ENCODE measurements around the gene ZNF598.

Gene ZNF598

GRCh38 chr16:1998360-1998835 is 11.2 kb downstream of the ZNF598 start:
- Histone ChIP-seq H3K4me3 (ENCODE audit: insufficient read depth, low read depth, low read length) (no peak overlapping the region), H3K27me3 (ENCODE audit: control insufficient read depth, insufficient read depth, low read length, poor library complexity, severe bottlenecking) (no peaks in the 10 kb centered on the region), H3K36me3 (ENCODE audit: control insufficient read depth, insufficient read depth, low read length) (peaks cover 39% of the 10 kb centered on the region), H3K27ac (ENCODE audit: insufficient read depth, low read depth, low read length, poor library complexity, severe bottlenecking) (no peak overlapping the region), H3K9me3 (ENCODE audit: control insufficient read depth, low read length) (no peaks in the 10 kb centered on the region), H3K4me1 (ENCODE audit: control insufficient read depth, insufficient read depth, low read length) (no peaks in the 10 kb centered on the region)
- WGBS, 2 experiments, result 95 to 96% methylated on average over 27 of the region's 27 CpGs

GRCh38 chr16:1997494-1998359 is 11.9 kb downstream of the ZNF598 start:
- no peaks in the 10 kb centered on the region for H3K9me3 ChIP-seq (ENCODE audit: control insufficient read depth, low read length)
- H3K27ac ChIP-seq (ENCODE audit: insufficient read depth, low read depth, low read length, poor library complexity, severe bottlenecking), result no peak overlapping the region
- H3K27me3 ChIP-seq (ENCODE audit: control insufficient read depth, insufficient read depth, low read length, poor library complexity, severe bottlenecking), result peaks cover 5% of the 10 kb centered on the region
- WGBS, 2 experiments, result 94 to 96% methylated on average over 26 of the region's 26 CpGs
- no peaks in the 10 kb centered on the region for H3K4me1 ChIP-seq (ENCODE audit: control insufficient read depth, insufficient read depth, low read length)
- no peak overlapping the region for H3K4me3 ChIP-seq (ENCODE audit: insufficient read depth, low read depth, low read length)
- peaks cover 38% of the 10 kb centered on the region for H3K36me3 ChIP-seq (ENCODE audit: control insufficient read depth, insufficient read depth, low read length)

GRCh38 chr16:1993731-1994131 is 15.9 kb downstream of the ZNF598 start:
- Histone ChIP-seq H3K4me3 (ENCODE audit: insufficient read depth, low read depth, low read length) (no peak overlapping the region), H3K27me3 (ENCODE audit: control insufficient read depth, insufficient read depth, low read length, poor library complexity, severe bottlenecking) (peaks cover 43% of the 10 kb centered on the region), H3K4me1 (ENCODE audit: control insufficient read depth, insufficient read depth, low read length) (peaks cover 15% of the 10 kb centered on the region), H3K27ac (ENCODE audit: insufficient read depth, low read depth, low read length, poor library complexity, severe bottlenecking) (no peak overlapping the region), H3K36me3 (ENCODE audit: control insufficient read depth, insufficient read depth, low read length) (peaks cover 2% of the 10 kb centered on the region), H3K9me3 (ENCODE audit: control insufficient read depth, low read length) (no peaks in the 10 kb centered on the region)
- 76 to 78% methylated on average over 2 of the region's 2 CpGs for WGBS, 2 experiments

- peaks cover 15% of the 10 kb centered on the region for H3K4me1 ChIP-seq (ENCODE audit: control insufficient read depth, insufficient read depth, low read length)
- 84 to 86% methylated on average over 50 of the region's 50 CpGs for WGBS, 2 experiments
- H3K4me3 ChIP-seq (ENCODE audit: insufficient read depth, low read depth, low read length), result no peak overlapping the region
- H3K9me3 ChIP-seq (ENCODE audit: control insufficient read depth, low read length), result no peaks in the 10 kb centered on the region
- no peak overlapping the region for H3K27ac ChIP-seq (ENCODE audit: insufficient read depth, low read depth, low read length, poor library complexity, severe bottlenecking)
- H3K27me3 ChIP-seq (ENCODE audit: control insufficient read depth, insufficient read depth, low read length, poor library complexity, severe bottlenecking), result peaks cover 49% of the 10 kb centered on the region
- no peaks in the 10 kb centered on the region for H3K36me3 ChIP-seq (ENCODE audit: control insufficient read depth, insufficient read depth, low read length)
These were observed 16.8 kb downstream of the ZNF598 start for GRCh38 chr16:1992704-1993317.

- no peak overlapping the region for H3K27ac ChIP-seq (ENCODE audit: insufficient read depth, low read depth, low read length, poor library complexity, severe bottlenecking)
- peaks cover 49% of the 10 kb centered on the region for H3K27me3 ChIP-seq (ENCODE audit: control insufficient read depth, insufficient read depth, low read length, poor library complexity, severe bottlenecking)
These were observed 17.5 kb downstream of the ZNF598 start for GRCh38 chr16:1991948-1992703.

GRCh38 chr16:1991588-1991947 is 18.1 kb downstream of the ZNF598 start:
- Histone ChIP-seq H3K4me3 (ENCODE audit: insufficient read depth, low read depth, low read length) (peak overlapping the region; percentile 10), H3K9me3 (ENCODE audit: control insufficient read depth, low read length) (no peaks in the 10 kb centered on the region), H3K36me3 (ENCODE audit: control insufficient read depth, insufficient read depth, low read length) (peaks cover 6% of the 10 kb centered on the region), H3K27ac (ENCODE audit: insufficient read depth, low read depth, low read length, poor library complexity, severe bottlenecking) (no peak overlapping the region), H3K4me1 (ENCODE audit: control insufficient read depth, insufficient read depth, low read length) (peaks cover 15% of the 10 kb centered on the region), H3K27me3 (ENCODE audit: control insufficient read depth, insufficient read depth, low read length, poor library complexity, severe bottlenecking) (peaks cover 49% of the 10 kb centered on the region)
- 23 to 24% methylated on average over 22 of the region's 22 CpGs for WGBS, 2 experiments

More at GRCh38 chr16:1991948-1992703, 17.5 kb downstream of the ZNF598 start:
- H3K4me1 ChIP-seq (ENCODE audit: control insufficient read depth, insufficient read depth, low read length), result peaks cover 15% of the 10 kb centered on the region
- H3K36me3 ChIP-seq (ENCODE audit: control insufficient read depth, insufficient read depth, low read length), result peaks cover under 1% of the 10 kb centered on the region
- 15 to 16% methylated on average over 96 of the region's 96 CpGs for WGBS, 2 experiments
- H3K9me3 ChIP-seq (ENCODE audit: control insufficient read depth, low read length), result no peaks in the 10 kb centered on the region
- peak overlapping the region; percentile 10 for H3K4me3 ChIP-seq (ENCODE audit: insufficient read depth, low read depth, low read length)

GRCh38 chr16:1991135-1991551 is 18.5 kb downstream of the ZNF598 start:
- peaks cover 49% of the 10 kb centered on the region for H3K27me3 ChIP-seq (ENCODE audit: control insufficient read depth, insufficient read depth, low read length, poor library complexity, severe bottlenecking)
- whole genome bisulfite sequencing, 2 experiments, result 15% methylated on average over 18 of the region's 18 CpGs
- no peaks in the 10 kb centered on the region for H3K9me3 ChIP-seq (ENCODE audit: control insufficient read depth, low read length)
- H3K36me3 ChIP-seq (ENCODE audit: control insufficient read depth, insufficient read depth, low read length), result peaks cover 10% of the 10 kb centered on the region
- H3K27ac ChIP-seq (ENCODE audit: insufficient read depth, low read depth, low read length, poor library complexity, severe bottlenecking), result no peak overlapping the region
- peak overlapping the region; percentile 42 for H3K4me3 ChIP-seq (ENCODE audit: insufficient read depth, low read depth, low read length)
- peaks cover 15% of the 10 kb centered on the region for H3K4me1 ChIP-seq (ENCODE audit: control insufficient read depth, insufficient read depth, low read length)

- Histone ChIP-seq H3K27me3 (ENCODE audit: control insufficient read depth, insufficient read depth, low read length, poor library complexity, severe bottlenecking) (peaks cover 49% of the 10 kb centered on the region), H3K4me1 (ENCODE audit: control insufficient read depth, insufficient read depth, low read length) (peaks cover 15% of the 10 kb centered on the region), H3K9me3 (ENCODE audit: control insufficient read depth, low read length) (no peaks in the 10 kb centered on the region), H3K4me3 (ENCODE audit: insufficient read depth, low read depth, low read length) (peak overlapping the region; percentile 42), H3K36me3 (ENCODE audit: control insufficient read depth, insufficient read depth, low read length) (peaks cover 16% of the 10 kb centered on the region), H3K27ac (ENCODE audit: insufficient read depth, low read depth, low read length, poor library complexity, severe bottlenecking) (no peak overlapping the region)
- 2% methylated on average over 50 of the region's 50 CpGs for WGBS, 2 experiments
These were observed 19.1 kb downstream of the ZNF598 start for GRCh38 chr16:1990351-1991134.

- no peak overlapping the region for H3K27ac ChIP-seq (ENCODE audit: insufficient read depth, low read depth, low read length, poor library complexity, severe bottlenecking)
- WGBS, 2 experiments, result 0 to 1% methylated on average over 23 to 25 of the region's 25 CpGs
- H3K9me3 ChIP-seq (ENCODE audit: control insufficient read depth, low read length), result no peaks in the 10 kb centered on the region
- H3K36me3 ChIP-seq (ENCODE audit: control insufficient read depth, insufficient read depth, low read length), result peaks cover 18% of the 10 kb centered on the region
- H3K4me3 ChIP-seq (ENCODE audit: insufficient read depth, low read depth, low read length), result peak overlapping the region; percentile 42
- peaks cover 49% of the 10 kb centered on the region for H3K27me3 ChIP-seq (ENCODE audit: control insufficient read depth, insufficient read depth, low read length, poor library complexity, severe bottlenecking)
- H3K4me1 ChIP-seq (ENCODE audit: control insufficient read depth, insufficient read depth, low read length), result peaks cover 15% of the 10 kb centered on the region
These were observed 19.6 kb downstream of the ZNF598 start for GRCh38 chr16:1990101-1990350.
